ENCODE results near the gene SRRT. TPM values are rescaled to one million over a fixed set of nuclear protein-coding genes. Genes with fewer than 3 reads are reported as not detected.
A peak's percentile ranks its signal among the peaks of the same experiment; 100 is the strongest.

Gene SRRT
- total RNA-seq, 1 donor from 2014 or later, result 60.4 TPM

- H3K4me2 ChIP-seq, result no peak overlapping the region
- H3F3A ChIP-seq (ENCODE audit: low read depth), result peaks cover 1% of the 10 kb centered on the region
- no peaks in the 10 kb centered on the region for H3K4me1 Mint-ChIP-seq
- H3K9me3 ChIP-seq (ENCODE audit: low read depth), result no peaks in the 10 kb centered on the region
- H3K36me3 Mint-ChIP-seq, result peaks cover 7% of the 10 kb centered on the region
- peaks cover 4% of the 10 kb centered on the region for H3K4me1 ChIP-seq
- H3K4me3 ChIP-seq, result no peak overlapping the region
- no peak overlapping the region for H3K27ac ChIP-seq
- H3K27ac Mint-ChIP-seq, result peak overlapping the region; percentile 65
- no peak for DNase-seq (ENCODE audit: low spot score)
- TF ChIP-seq, protein P1, sequence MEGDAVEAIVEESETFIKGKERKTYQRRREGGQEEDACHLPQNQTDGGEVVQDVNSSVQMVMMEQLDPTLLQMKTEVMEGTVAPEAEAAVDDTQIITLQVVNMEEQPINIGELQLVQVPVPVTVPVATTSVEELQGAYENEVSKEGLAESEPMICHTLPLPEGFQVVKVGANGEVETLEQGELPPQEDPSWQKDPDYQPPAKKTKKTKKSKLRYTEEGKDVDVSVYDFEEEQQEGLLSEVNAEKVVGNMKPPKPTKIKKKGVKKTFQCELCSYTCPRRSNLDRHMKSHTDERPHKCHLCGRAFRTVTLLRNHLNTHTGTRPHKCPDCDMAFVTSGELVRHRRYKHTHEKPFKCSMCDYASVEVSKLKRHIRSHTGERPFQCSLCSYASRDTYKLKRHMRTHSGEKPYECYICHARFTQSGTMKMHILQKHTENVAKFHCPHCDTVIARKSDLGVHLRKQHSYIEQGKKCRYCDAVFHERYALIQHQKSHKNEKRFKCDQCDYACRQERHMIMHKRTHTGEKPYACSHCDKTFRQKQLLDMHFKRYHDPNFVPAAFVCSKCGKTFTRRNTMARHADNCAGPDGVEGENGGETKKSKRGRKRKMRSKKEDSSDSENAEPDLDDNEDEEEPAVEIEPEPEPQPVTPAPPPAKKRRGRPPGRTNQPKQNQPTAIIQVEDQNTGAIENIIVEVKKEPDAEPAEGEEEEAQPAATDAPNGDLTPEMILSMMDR (IDR thresholded peaks at IDR 0.05), result no peak
- TF ChIP-seq EZH2 (IDR thresholded peaks at IDR 0.05) (no peak), EZH2phosphoT487 (IDR thresholded peaks at IDR 0.05) (no peak)
- H3K9me3 Mint-ChIP-seq, result no peaks in the 10 kb centered on the region
- H3K27me3 Mint-ChIP-seq (ENCODE audit: insufficient read depth, low read depth), result peaks cover 2% of the 10 kb centered on the region
- no peak overlapping the region for H2AFZ ChIP-seq (replicated peaks)
- H3K27me3 ChIP-seq, result no peaks in the 10 kb centered on the region
- H3K9ac ChIP-seq, result no peak overlapping the region
- H3K79me2 ChIP-seq (ENCODE audit: low read depth), result peaks cover 9% of the 10 kb centered on the region
- no peaks in the 10 kb centered on the region for H4K20me1 ChIP-seq (ENCODE audit: low read depth)
- H3K36me3 ChIP-seq, result no peaks in the 10 kb centered on the region
- no peak overlapping the region for H3K4me3 Mint-ChIP-seq
Observed at GRCh38 chr7:100859856-100860255, 15.0 kb upstream of the SRRT start.

DNA sequence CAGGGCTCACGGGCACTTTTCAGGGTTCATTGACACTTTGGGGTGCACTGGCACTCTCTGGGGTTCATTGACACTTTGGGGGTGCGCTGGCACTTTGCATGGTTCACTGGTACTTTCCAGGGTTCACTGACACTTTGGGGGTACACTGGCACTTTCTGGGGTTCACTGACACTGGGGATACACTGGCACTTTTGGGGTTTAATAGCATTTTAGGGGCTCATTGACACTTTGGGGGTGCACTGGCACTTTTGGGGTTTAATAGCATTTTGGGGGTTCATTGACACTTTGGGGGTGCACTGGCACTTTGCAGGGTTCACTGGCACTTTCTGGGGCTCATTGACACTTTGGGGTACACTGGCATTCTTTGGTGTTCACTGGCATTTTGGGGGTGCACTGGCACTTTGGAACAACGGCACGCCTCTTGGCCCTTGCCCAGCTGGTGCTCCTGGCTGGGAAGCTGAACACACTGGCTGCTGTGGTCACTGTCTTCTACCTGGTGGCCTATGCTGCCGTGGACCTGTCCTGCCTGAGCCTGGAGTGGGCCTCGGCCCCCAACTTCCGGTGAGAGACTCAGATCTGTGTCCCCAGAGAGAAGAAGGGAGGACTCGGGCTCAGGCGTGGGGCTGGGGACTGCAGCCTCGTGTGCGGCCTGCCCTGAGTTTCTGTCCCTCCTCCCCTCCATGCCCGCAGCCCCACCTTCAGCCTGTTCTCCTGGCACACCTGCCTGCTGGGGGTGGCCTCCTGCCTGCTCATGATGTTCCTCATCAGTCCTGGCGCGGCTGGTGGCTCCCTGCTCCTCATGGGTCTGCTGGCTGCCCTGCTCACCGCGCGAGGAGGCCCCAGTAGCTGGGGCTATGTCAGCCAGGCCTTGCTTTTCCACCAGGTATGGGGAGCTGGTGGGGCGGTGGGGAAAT, 13.9 kb upstream of the SRRT start:
- Histone ChIP-seq H3K4me3 (no peak overlapping the region), H3K36me3 (no peaks in the 10 kb centered on the region), H3K9me3 (ENCODE audit: low read depth) (no peaks in the 10 kb centered on the region), H3K4me2 (no peak overlapping the region), H3K9ac (no peak overlapping the region), H3K27ac (no peak overlapping the region), H2AFZ (replicated peaks) (no peak overlapping the region), H3K27me3 (no peaks in the 10 kb centered on the region), H3F3A (ENCODE audit: low read depth) (peaks cover 10% of the 10 kb centered on the region), H3K4me1 (peaks cover 4% of the 10 kb centered on the region), H4K20me1 (ENCODE audit: low read depth) (no peaks in the 10 kb centered on the region), H3K79me2 (ENCODE audit: low read depth) (peaks cover under 1% of the 10 kb centered on the region)
- H3K27ac Mint-ChIP-seq, result no peak overlapping the region
- peaks cover 7% of the 10 kb centered on the region for H3K36me3 Mint-ChIP-seq
- TF ChIP-seq, protein P1 (IDR thresholded peaks at IDR 0.05), result no peak
- TF ChIP-seq EZH2phosphoT487 (IDR thresholded peaks at IDR 0.05), result no peak
- no peak for TF ChIP-seq EZH2 (IDR thresholded peaks at IDR 0.05)
- no peaks in the 10 kb centered on the region for H3K9me3 Mint-ChIP-seq
- H3K4me1 Mint-ChIP-seq, result no peaks in the 10 kb centered on the region
- no peaks in the 10 kb centered on the region for H3K27me3 Mint-ChIP-seq (ENCODE audit: insufficient read depth, low read depth)
- no peak overlapping the region for H3K4me3 Mint-ChIP-seq
- no peak for DNase-seq (ENCODE audit: low spot score)

GRCh38 chr7:100861616-100861985, 13.3 kb upstream of the SRRT start:
- Mint-ChIP-seq H3K4me3 (no peak overlapping the region), H3K27me3 (ENCODE audit: insufficient read depth, low read depth) (no peaks in the 10 kb centered on the region)

More at GRCh38 chr7:100861616-100861985, 13.3 kb upstream of the SRRT start:
- Mint-ChIP-seq H3K36me3 (peaks cover 7% of the 10 kb centered on the region), H3K27ac (no peak overlapping the region), H3K9me3 (no peaks in the 10 kb centered on the region), H3K4me1 (peaks cover 3% of the 10 kb centered on the region)
- Histone ChIP-seq H3K9ac (no peak overlapping the region), H3K27me3 (no peaks in the 10 kb centered on the region), H3K4me2 (no peak overlapping the region), H3K4me1 (peaks cover 6% of the 10 kb centered on the region), H4K20me1 (ENCODE audit: low read depth) (no peaks in the 10 kb centered on the region), H3F3A (ENCODE audit: low read depth) (peaks cover 10% of the 10 kb centered on the region), H2AFZ (replicated peaks) (no peak overlapping the region), H3K36me3 (no peaks in the 10 kb centered on the region), H3K27ac (no peak overlapping the region), H3K79me2 (ENCODE audit: low read depth) (no peaks in the 10 kb centered on the region), H3K9me3 (ENCODE audit: low read depth) (no peaks in the 10 kb centered on the region), H3K4me3 (no peak overlapping the region)
- no peak for DNase-seq (ENCODE audit: low spot score)
- TF ChIP-seq, protein P1 (IDR thresholded peaks at IDR 0.05), result no peak
- no peak for TF ChIP-seq EZH2phosphoT487 (IDR thresholded peaks at IDR 0.05)
- TF ChIP-seq EZH2 (IDR thresholded peaks at IDR 0.05), result no peak
